Measurements from ENCODE around the gene NUP214. TPM values are rescaled to one million over a fixed set of nuclear protein-coding genes. Genes with fewer than 3 reads are reported as not detected.
"Not testable (repeated sequence)": the region's sequence is repeated elsewhere in the genome, so short reads cannot be mapped to it uniquely, and the experiment has no call there.

Gene NUP214
- total RNA-seq, 1 donor from 2014 or later = 56.5 TPM

GRCh38 chr9:131262327-131263032, 137.1 kb downstream of the NUP214 start:
- no peak for TF ChIP-seq CTCF (IDR thresholded peaks at IDR 0.05; ENCODE audit: partially characterized antibody, unreplicated experiment)
- DNase-seq = no peak
- Mint-ChIP-seq H3K27ac (ENCODE audit: unreplicated experiment) (no peak overlapping the region), H3K27me3 (ENCODE audit: unreplicated experiment) (no peaks in the 10 kb centered on the region), H3K4me1 (ENCODE audit: low read depth, unreplicated experiment) (peaks cover 5% of the 10 kb centered on the region), H3K4me3 (ENCODE audit: unreplicated experiment) (no peak overlapping the region), H3K9me3 (ENCODE audit: unreplicated experiment) (peaks cover 3% of the 10 kb centered on the region), H3K36me3 (ENCODE audit: unreplicated experiment) (no peaks in the 10 kb centered on the region)

GRCh38 chr9:131263033-131263343, 137.6 kb downstream of the NUP214 start:
- H3K36me3 Mint-ChIP-seq (ENCODE audit: unreplicated experiment); DNase-seq: not testable (repeated sequence)

GRCh38 chr9:131263701-131264100, 138.3 kb downstream of the NUP214 start:
- no peaks in the 10 kb centered on the region for H3K36me3 Mint-ChIP-seq (ENCODE audit: unreplicated experiment)
- no peak overlapping the region for H3K27ac Mint-ChIP-seq (ENCODE audit: unreplicated experiment)
- H3K9me3 Mint-ChIP-seq (ENCODE audit: unreplicated experiment) = peaks cover 3% of the 10 kb centered on the region
- H3K4me3 Mint-ChIP-seq (ENCODE audit: unreplicated experiment) = no peak overlapping the region
- no peaks in the 10 kb centered on the region for H3K27me3 Mint-ChIP-seq (ENCODE audit: unreplicated experiment)
- no peak for DNase-seq
- peaks cover 3% of the 10 kb centered on the region for H3K4me1 Mint-ChIP-seq (ENCODE audit: low read depth, unreplicated experiment)
- TF ChIP-seq CTCF (IDR thresholded peaks at IDR 0.05; ENCODE audit: partially characterized antibody, unreplicated experiment) = no peak

More at GRCh38 chr9:131263033-131263343, 137.6 kb downstream of the NUP214 start:
- H3K27ac Mint-ChIP-seq (ENCODE audit: unreplicated experiment); H3K4me3 Mint-ChIP-seq (ENCODE audit: unreplicated experiment); H3K4me1 Mint-ChIP-seq (ENCODE audit: low read depth, unreplicated experiment); H3K27me3 Mint-ChIP-seq (ENCODE audit: unreplicated experiment); H3K9me3 Mint-ChIP-seq (ENCODE audit: unreplicated experiment): not testable (repeated sequence)

- Mint-ChIP-seq H3K4me1 (ENCODE audit: low read depth, unreplicated experiment) (peaks cover 3% of the 10 kb centered on the region), H3K4me3 (ENCODE audit: unreplicated experiment) (no peak overlapping the region)
Measured at GRCh38 chr9:131264231-131264630, 138.8 kb downstream of the NUP214 start.

GRCh38 chr9:131266266-131267229, 141.2 kb downstream of the NUP214 start:
- DNase-seq = no peak
- Mint-ChIP-seq H3K4me1 (ENCODE audit: low read depth, unreplicated experiment) (peaks cover 9% of the 10 kb centered on the region), H3K27me3 (ENCODE audit: unreplicated experiment) (no peaks in the 10 kb centered on the region), H3K27ac (ENCODE audit: unreplicated experiment) (peak overlapping the region; percentile 8), H3K36me3 (ENCODE audit: unreplicated experiment) (no peaks in the 10 kb centered on the region), H3K4me3 (ENCODE audit: unreplicated experiment) (no peak overlapping the region), H3K9me3 (ENCODE audit: unreplicated experiment) (peaks cover 5% of the 10 kb centered on the region)
- TF ChIP-seq CTCF (IDR thresholded peaks at IDR 0.05; ENCODE audit: partially characterized antibody, unreplicated experiment) = no peak

More at GRCh38 chr9:131264231-131264630, 138.8 kb downstream of the NUP214 start:
- no peak for DNase-seq
- Mint-ChIP-seq H3K9me3 (ENCODE audit: unreplicated experiment) (peaks cover 3% of the 10 kb centered on the region), H3K27ac (ENCODE audit: unreplicated experiment) (no peak overlapping the region), H3K27me3 (ENCODE audit: unreplicated experiment) (no peaks in the 10 kb centered on the region), H3K36me3 (ENCODE audit: unreplicated experiment) (no peaks in the 10 kb centered on the region)
- TF ChIP-seq CTCF (IDR thresholded peaks at IDR 0.05; ENCODE audit: partially characterized antibody, unreplicated experiment) = no peak

All from glutamatergic neuron (in vitro differentiated cells).